SJCRH30 (cell line): ENCODE measurements around the gene MPV17. TPM values are rescaled to one million over a fixed set of nuclear protein-coding genes. Genes with fewer than 3 reads are reported as not detected.

Experiments
- DNase-seq, 2 experiments: peaks; one replicate each; pipeline ENCODE4 v3.0.0-alpha.2; 2015 to 2020
- H3K27ac ChIP-seq: fragments of 250-450 bp; sonication (Bioruptor Pico); 2 replicates; pipeline ENCODE4 v1.5.1; 2020; ENCODE audit warnings: mild to moderate bottlenecking, moderate library complexity
- H3K27me3 ChIP-seq: fragments of 250-450 bp; sonication (Bioruptor Pico); 2 replicates; pipeline ENCODE4 v1.5.1; 2020; ENCODE audit warnings: mild to moderate bottlenecking, moderate library complexity
- H3K36me3 ChIP-seq: fragments of 250-450 bp; sonication (Bioruptor Pico); 2 replicates; pipeline ENCODE4 v1.5.1; 2020; ENCODE audit warnings: mild to moderate bottlenecking, moderate library complexity
- H3K4me1 ChIP-seq: fragments of 250-450 bp; sonication (Bioruptor Pico); 2 replicates; pipeline ENCODE4 v1.5.1; 2020; ENCODE audit warnings: mild to moderate bottlenecking, moderate library complexity
- H3K4me3 ChIP-seq: fragments of 250-450 bp; sonication (Bioruptor Pico); 2 replicates; pipeline ENCODE4 v1.5.1; 2020; ENCODE audit warnings: mild to moderate bottlenecking, moderate library complexity
- H3K9me3 ChIP-seq: fragments of 250-450 bp; sonication (Bioruptor Pico); replicated peaks from 2 replicates; pipeline ENCODE4 v1.5.1; 2020; ENCODE audit warnings: mild to moderate bottlenecking, moderate library complexity
- total RNA-seq: library from RNA; depleted of rRNA; stranded (reverse); fragments of >200 nt; shearing (Covaris generic); gene quantifications from 2 replicates; pipeline ENCODE4 v1.2.3, GENCODE V29; 2014; rRNA removed

Gene MPV17
- total RNA-seq, 1 experiment from 2014 or later: 76.6 TPM

GRCh38 chr2:27261241-27261925 is 61.5 kb downstream of the MPV17 start:
- Histone ChIP-seq H3K27ac (no peak overlapping the region), H3K27me3 (peaks cover 35% of the 10 kb centered on the region), H3K4me3 (peak overlapping the region; percentile 69), H3K9me3 (no peaks in the 10 kb centered on the region), H3K36me3 (no peaks in the 10 kb centered on the region), H3K4me1 (peaks cover 5% of the 10 kb centered on the region; the same call in 1 of the 2 replicates)
- DNase-seq: no peak

Other genes starting within 250 kb of the MPV17 start
- gene EMILIN1, start 244.5 kb downstream of the MPV17 start, total RNA-seq: 80.5 and 87.7 TPM in 2 replicates
- gene KHK, start 236.3 kb downstream of the MPV17 start, total RNA-seq: 0.30 and 0.63 TPM in 2 replicates
- gene CGREF1, start 204.0 kb downstream of the MPV17 start, total RNA-seq: 0.08 TPM in 1 of 2 replicates, not detected in the other
- gene ABHD1, start 199.3 kb downstream of the MPV17 start, total RNA-seq: not detected in 2 replicates
- 62.3 and 64.8 TPM in 2 replicates for gene PREB, start 188.5 kb downstream of the MPV17 start, total RNA-seq
- not detected in 2 replicates for gene PRR30, start 183.7 kb downstream of the MPV17 start, total RNA-seq
- gene TCF23, start 174.1 kb downstream of the MPV17 start, total RNA-seq: not detected in 2 replicates
- gene ATRAID, start 111.1 kb downstream of the MPV17 start, total RNA-seq: 172 and 182 TPM in 2 replicates
- 74.3 and 95.9 TPM in 2 replicates for gene SLC5A6, start 110.8 kb downstream of the MPV17 start, total RNA-seq
- 57.8 and 61.4 TPM in 2 replicates for gene CAD, start 105.7 kb downstream of the MPV17 start, total RNA-seq
- 4.4 and 4.9 TPM in 2 replicates for gene SLC30A3, start 60.0 kb downstream of the MPV17 start, total RNA-seq
- gene DNAJC5G, start 47.7 kb downstream of the MPV17 start, total RNA-seq: not detected in 2 replicates
- gene TRIM54, start 40.7 kb downstream of the MPV17 start, total RNA-seq: 0.23 and 0.34 TPM in 2 replicates
- 0.32 and 1.6 TPM in 2 replicates for gene UCN, start 14.7 kb downstream of the MPV17 start, total RNA-seq
- 86.8 and 89.4 TPM in 2 replicates for gene GTF3C2, start 33.7 kb upstream of the MPV17 start, total RNA-seq
- gene EIF2B4, start 47.2 kb upstream of the MPV17 start, total RNA-seq: 50.9 and 59.5 TPM in 2 replicates
- 117 and 120 TPM in 2 replicates for gene SNX17, start 47.5 kb upstream of the MPV17 start, total RNA-seq
- gene ZNF513, start 57.6 kb upstream of the MPV17 start, total RNA-seq: 13.8 and 14.2 TPM in 2 replicates
- gene PPM1G, start 86.5 kb upstream of the MPV17 start, total RNA-seq: 160 and 163 TPM in 2 replicates
- 153 and 156 TPM in 2 replicates for gene NRBP1, start 105.5 kb upstream of the MPV17 start, total RNA-seq
- 0.24 and 1.2 TPM in 2 replicates for gene KRTCAP3, start 119.3 kb upstream of the MPV17 start, total RNA-seq
- gene IFT172, start 166.6 kb upstream of the MPV17 start, total RNA-seq: 8.8 and 11.3 TPM in 2 replicates
- 0.91 and 1.3 TPM in 2 replicates for gene FNDC4, start 172.1 kb upstream of the MPV17 start, total RNA-seq
- not detected in 2 replicates for gene GCKR, start 173.7 kb upstream of the MPV17 start, total RNA-seq